Measurements from ENCODE around the gene NUP43. TPM values are rescaled to one million over a fixed set of nuclear protein-coding genes. Genes with fewer than 3 reads are reported as not detected.

Gene NUP43
- total RNA-seq, 1 experiment from 2014 or later, result 64.2 TPM

GRCh38 chr6:149734915-149735314 lies 11.4 kb downstream of the NUP43 start:
- intact Hi-C loops (cut with micrococcal nuclease; ENCODE audit: unreplicated experiment), result no loop called here
- Histone ChIP-seq H3K4me3 (ENCODE audit: low read depth, low read length) (no peak overlapping the region), H3K36me3 (ENCODE audit: control insufficient read depth, insufficient read depth, low read length) (no peaks in the 10 kb centered on the region; the same call in 1 of the 2 replicates), H3K4me1 (no peaks in the 10 kb centered on the region), H3K27me3 (replicated peaks; ENCODE audit: control insufficient read depth, insufficient read depth, low read length) (no peaks in the 10 kb centered on the region), H3K9me3 (no peaks in the 10 kb centered on the region)
- no peaks in the 10 kb centered on the region for H3K4me1 Mint-ChIP-seq (ENCODE audit: low read depth, unreplicated experiment)
- no peak overlapping the region for H3K27ac Mint-ChIP-seq (ENCODE audit: unreplicated experiment)
- H3K27me3 Mint-ChIP-seq (ENCODE audit: insufficient read depth, unreplicated experiment), result no peaks in the 10 kb centered on the region
- no peak for DNase-seq
- POLR2A ChIA-PET, result interaction anchor here (0.6 kb wide), 1 partner anchor 56 kb away, joined by 3 read pairs; no protein-coding TSS in a partner anchor
- no peak for TF ChIP-seq CTCF (IDR thresholded peaks at IDR 0.05; ENCODE audit: insufficient read depth in 1 of 2, low read depth in 1 of 2, low read length in 1 of 2, severe bottlenecking in 1 of 2, unreplicated experiment in 1 of 2)
- H3K9me3 Mint-ChIP-seq (ENCODE audit: unreplicated experiment), result no peaks in the 10 kb centered on the region
- no peak overlapping the region for H3K4me3 Mint-ChIP-seq (ENCODE audit: unreplicated experiment)
- no TSS peak for BruUV-seq (replicated peaks)
- H3K36me3 Mint-ChIP-seq (ENCODE audit: insufficient read depth, unreplicated experiment), result peaks cover 59% of the 10 kb centered on the region
- CTCF ChIA-PET, result no interaction called here

DNA sequence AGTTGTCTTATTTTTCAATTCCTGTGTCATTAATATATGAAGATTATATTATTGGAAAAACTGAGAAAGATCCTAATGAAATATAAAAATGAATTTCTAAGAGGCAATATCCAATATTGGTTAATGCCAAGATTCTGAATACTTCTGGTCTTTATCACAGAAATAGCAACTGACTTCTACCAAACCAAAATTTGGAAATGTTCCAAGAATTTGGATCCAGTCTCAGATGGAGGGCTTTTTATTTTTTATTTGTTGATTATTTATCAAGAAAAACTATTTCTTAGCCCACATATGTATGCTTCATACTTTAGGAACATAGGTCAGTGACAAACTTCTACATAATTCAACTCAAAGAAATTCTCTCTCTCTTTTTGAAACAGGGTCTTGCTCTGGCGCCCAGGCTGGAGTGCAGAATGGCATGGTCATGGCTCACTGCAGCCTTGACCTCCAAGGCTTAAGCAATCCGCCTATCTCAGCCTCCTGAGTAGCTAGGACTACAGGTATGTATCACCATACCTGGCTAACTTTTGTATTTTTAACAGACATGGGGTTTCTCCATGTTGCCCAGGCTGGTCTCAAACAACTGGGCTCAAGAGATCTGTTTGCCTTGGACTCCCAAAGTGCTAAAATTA lies 13.1 kb downstream of the NUP43 start:
- Mint-ChIP-seq H3K9me3 (ENCODE audit: unreplicated experiment) (no peaks in the 10 kb centered on the region), H3K27me3 (ENCODE audit: insufficient read depth, unreplicated experiment) (no peaks in the 10 kb centered on the region), H3K27ac (ENCODE audit: unreplicated experiment) (no peak overlapping the region), H3K4me3 (ENCODE audit: unreplicated experiment) (no peak overlapping the region), H3K36me3 (ENCODE audit: insufficient read depth, unreplicated experiment) (peaks cover 59% of the 10 kb centered on the region), H3K4me1 (ENCODE audit: low read depth, unreplicated experiment) (peaks cover 7% of the 10 kb centered on the region)
- POLR2A ChIA-PET, result no interaction called here
- no peaks in the 10 kb centered on the region; the same call in 1 of the 2 replicates for H3K36me3 ChIP-seq (ENCODE audit: control insufficient read depth, insufficient read depth, low read length)
- BruUV-seq (replicated peaks), result no TSS peak
- no peak for TF ChIP-seq CTCF (IDR thresholded peaks at IDR 0.05; ENCODE audit: insufficient read depth in 1 of 2, low read depth in 1 of 2, low read length in 1 of 2, severe bottlenecking in 1 of 2, unreplicated experiment in 1 of 2)
- H3K4me1 ChIP-seq, result peaks cover 5% of the 10 kb centered on the region; the same call in 1 of the 2 replicates
- no peak overlapping the region for H3K4me3 ChIP-seq (ENCODE audit: low read depth, low read length)
- CTCF ChIA-PET, result no interaction called here
- H3K9me3 ChIP-seq, result no peaks in the 10 kb centered on the region
- intact Hi-C loops (cut with micrococcal nuclease; ENCODE audit: unreplicated experiment), result no loop called here
- H3K27me3 ChIP-seq (replicated peaks; ENCODE audit: control insufficient read depth, insufficient read depth, low read length), result no peaks in the 10 kb centered on the region
- no peak for DNase-seq

GRCh38 chr6:149729824-149730223 lies 16.5 kb downstream of the NUP43 start:
- no peaks in the 10 kb centered on the region for H3K27me3 ChIP-seq (replicated peaks; ENCODE audit: control insufficient read depth, insufficient read depth, low read length)
- no TSS peak for BruUV-seq (replicated peaks)
- H3K36me3 Mint-ChIP-seq (ENCODE audit: insufficient read depth, unreplicated experiment), result peaks cover 61% of the 10 kb centered on the region
- no peaks in the 10 kb centered on the region for H3K9me3 Mint-ChIP-seq (ENCODE audit: unreplicated experiment)
- intact Hi-C loops (cut with micrococcal nuclease; ENCODE audit: unreplicated experiment), result loop anchor here (10.0 kb wide), 1 partner anchor 285 kb away; no protein-coding TSS in a partner anchor
- DNase-seq, result no peak
- no peak overlapping the region for H3K4me3 ChIP-seq (ENCODE audit: low read depth, low read length)
- no peaks in the 10 kb centered on the region for H3K9me3 ChIP-seq
- H3K4me3 Mint-ChIP-seq (ENCODE audit: unreplicated experiment), result no peak overlapping the region
- H3K4me1 Mint-ChIP-seq (ENCODE audit: low read depth, unreplicated experiment), result peaks cover 7% of the 10 kb centered on the region
- H3K27me3 Mint-ChIP-seq (ENCODE audit: insufficient read depth, unreplicated experiment), result no peaks in the 10 kb centered on the region
- no peak for TF ChIP-seq CTCF (IDR thresholded peaks at IDR 0.05; ENCODE audit: insufficient read depth in 1 of 2, low read depth in 1 of 2, low read length in 1 of 2, severe bottlenecking in 1 of 2, unreplicated experiment in 1 of 2)
- no peak overlapping the region for H3K27ac Mint-ChIP-seq (ENCODE audit: unreplicated experiment)
- H3K4me1 ChIP-seq, result peaks cover 9% of the 10 kb centered on the region; the same call in 1 of the 2 replicates
- no peaks in the 10 kb centered on the region for H3K36me3 ChIP-seq (ENCODE audit: control insufficient read depth, insufficient read depth, low read length)
- ChIA-PET POLR2A (no interaction called here), CTCF (no interaction called here)

Measured in Caco-2 (cell line).